Fibroblast of skin of right quadriceps (primary cell): Measurements from ENCODE around the gene ATOSB.
"Not testable (repeated sequence)": the region's sequence is repeated elsewhere in the genome, so short reads cannot be mapped to it uniquely, and the experiment has no call there.

ENCODE experiments used
- DNase-seq: peaks from one replicate; pipeline ENCODE4 v3.0.0-alpha.2; 2013

Gene ATOSB

GRCh38 chr9:35115680-35116538 is at the start of gene ATOSB:
Gene ATOSB (minus strand): TSS chr9:35115862. CDS start chr9:35108274, 7,588 bp downstream.
- DNase-seq, result peak; percentile 98

GRCh38 chr9:35164711-35165110 is 49.0 kb upstream of the ATOSB start:
- DNase-seq, result peak; percentile 7

GRCh38 chr9:35163413-35163812 is 47.8 kb upstream of the ATOSB start:
- DNase-seq, result no peak

GRCh38 chr9:35162605-35163315 is 47.1 kb upstream of the ATOSB start:
- no peak for DNase-seq

- DNase-seq, result peak; percentile 93
These were observed 46.3 kb upstream of the ATOSB start, which contains the start of gene UNC13B for GRCh38 chr9:35161713-35162604. Gene UNC13B (plus strand): TSS chr9:35162009. CDS start chr9:35162284, 275 bp downstream.

- DNase-seq, result no peak
These were observed 43.0 kb upstream of the ATOSB start for GRCh38 chr9:35158501-35159280.

GRCh38 chr9:35157836-35158235 is 42.2 kb upstream of the ATOSB start:
- not testable (repeated sequence) for DNase-seq

- DNase-seq, result no peak
These were observed 41.1 kb upstream of the ATOSB start for GRCh38 chr9:35156781-35157180.

GRCh38 chr9:35152926-35153325 is 37.3 kb upstream of the ATOSB start:
- DNase-seq, result no peak

GRCh38 chr9:35147941-35148563 is 32.4 kb upstream of the ATOSB start:
- not testable (repeated sequence) for DNase-seq

- no peak for DNase-seq
These were observed 26.4 kb upstream of the ATOSB start for GRCh38 chr9:35142037-35142436.

GRCh38 chr9:35140093-35140492 is 24.4 kb upstream of the ATOSB start:
- DNase-seq, result no peak

- DNase-seq, result no peak
These were observed 21.2 kb upstream of the ATOSB start for GRCh38 chr9:35136866-35137265.

GRCh38 chr9:35135988-35136387 is 20.3 kb upstream of the ATOSB start:
- DNase-seq, result no peak

GRCh38 chr9:35134920-35135319 is 19.3 kb upstream of the ATOSB start:
- no peak for DNase-seq

- peak; percentile 92 for DNase-seq
These were observed 1.4 kb upstream of the ATOSB start for GRCh38 chr9:35116898-35117551.

- no peak for DNase-seq
These were observed 856 bp upstream of the ATOSB start for GRCh38 chr9:35116539-35116897.

GRCh38 chr9:35114840-35115628 is 628 bp downstream of the ATOSB start:
- peak; percentile 68 for DNase-seq

GRCh38 chr9:35114113-35114839 is 1.4 kb downstream of the ATOSB start:
- DNase-seq, result peak; percentile 98
